A204.1 (cell line): ENCODE measurements around the gene MKRN2OS.
"Not testable (repeated sequence)": the region's sequence is repeated elsewhere in the genome, so short reads cannot be mapped to it uniquely, and the experiment has no call there.

Source experiments
- FAIRE-seq: peaks from 2 replicates; lab custom pipeline; 2012; peaks lifted over from hg19 to GRCh38; lab: Jason Lieb, UNC

MKRN2OS gene

DNA sequence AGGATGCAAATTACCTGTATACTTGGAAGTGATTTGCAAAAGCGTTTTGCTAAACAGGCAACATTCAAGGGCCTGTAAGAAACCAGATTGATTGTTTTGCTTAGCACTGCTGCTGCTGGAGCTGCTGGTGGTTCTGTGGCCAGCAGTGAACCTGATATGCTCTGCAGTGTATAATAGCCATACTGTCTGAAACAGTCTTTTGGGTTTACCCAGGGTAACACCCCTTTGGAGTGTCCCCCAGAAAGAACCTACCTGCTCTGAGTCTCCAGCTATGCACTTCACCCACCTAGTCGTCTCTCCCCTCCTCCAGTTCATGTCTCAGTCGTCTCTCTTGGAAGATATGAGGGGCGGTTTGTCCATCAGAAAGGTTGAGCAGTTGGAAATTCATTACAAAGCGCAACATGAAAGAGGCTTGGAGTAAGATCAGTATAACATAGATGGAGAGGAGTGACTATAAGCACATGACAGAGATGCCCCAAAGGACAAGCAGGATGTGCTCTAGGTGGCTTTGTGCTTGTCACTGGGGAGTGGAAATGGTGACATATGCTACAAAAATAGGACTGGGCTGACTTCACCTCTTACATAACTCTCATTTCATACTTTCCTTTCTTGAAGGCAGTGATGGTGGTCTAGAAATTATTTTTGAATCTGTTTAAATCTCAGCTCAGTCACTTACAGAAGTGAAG lies 15.3 kb upstream of the MKRN2OS start:
- no peak for FAIRE-seq

DNA sequence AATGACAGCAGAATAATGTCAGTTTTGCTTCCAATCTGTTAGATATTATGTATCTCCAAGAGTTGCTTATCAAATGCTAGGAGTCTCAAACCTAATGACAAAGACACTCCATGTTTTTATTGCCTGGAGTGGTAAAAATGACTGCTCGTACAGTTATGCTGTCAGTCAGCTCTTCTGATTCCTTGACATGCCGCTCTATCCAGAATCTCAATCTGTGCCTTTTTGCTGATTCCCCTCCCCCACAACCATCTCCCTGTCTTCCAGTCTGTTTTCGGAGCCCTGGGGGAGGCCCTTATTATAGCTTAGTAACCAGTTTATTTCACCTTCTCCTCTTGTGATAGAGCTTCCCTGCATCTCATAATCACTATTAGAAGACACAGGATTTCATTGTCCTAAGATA lies 14.2 kb upstream of the MKRN2OS start:
- no peak for FAIRE-seq

DNA sequence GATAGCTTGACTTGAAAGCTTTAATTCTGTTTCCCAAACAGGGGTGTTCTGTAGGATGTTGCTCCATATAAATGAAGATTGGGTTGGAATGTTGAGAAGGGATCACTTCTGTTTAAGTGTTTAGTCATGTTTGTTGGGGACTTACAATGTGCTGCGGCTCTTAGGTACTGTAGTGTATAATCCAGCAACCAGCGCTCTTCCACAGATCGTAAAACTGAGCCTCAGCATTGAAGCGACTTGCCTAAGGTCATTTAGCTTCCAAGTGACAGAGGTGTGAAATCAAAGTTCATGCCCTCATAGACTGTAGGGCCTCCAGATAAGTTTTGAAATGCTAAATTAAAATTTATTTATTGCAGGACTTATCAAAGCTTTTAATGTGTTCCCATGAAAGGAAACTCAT lies 13.4 kb upstream of the MKRN2OS start:
- no peak for FAIRE-seq

DNA sequence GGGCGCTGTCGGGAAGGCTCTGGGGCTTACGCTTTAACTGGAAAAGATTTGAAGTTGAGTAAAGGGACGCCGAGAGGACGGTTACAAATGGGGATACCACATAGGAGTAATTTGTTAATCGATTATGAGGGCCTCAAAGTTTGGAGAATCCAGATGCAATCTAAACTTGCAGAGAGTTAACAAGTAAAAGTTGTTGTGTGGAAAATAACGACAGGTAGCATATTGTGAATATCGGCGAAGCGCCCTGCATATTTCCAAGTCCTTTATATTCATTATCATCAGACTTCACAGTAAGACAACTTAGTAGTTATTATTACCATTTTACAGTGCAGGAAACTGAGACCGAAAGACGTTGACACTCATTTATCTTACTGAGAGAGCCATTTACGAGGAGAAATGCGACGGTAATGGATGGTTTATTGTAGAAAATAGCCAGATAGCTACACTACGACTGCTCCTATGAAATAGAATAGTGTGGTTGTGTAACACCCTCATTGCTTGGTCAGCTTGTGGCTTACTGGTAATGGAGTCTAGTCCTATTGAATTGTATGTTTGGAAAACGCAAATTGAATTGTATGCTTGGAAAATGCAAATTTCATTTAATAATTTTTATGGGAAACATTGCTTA lies 12.3 kb upstream of the MKRN2OS start:
- FAIRE-seq, result no peak

DNA sequence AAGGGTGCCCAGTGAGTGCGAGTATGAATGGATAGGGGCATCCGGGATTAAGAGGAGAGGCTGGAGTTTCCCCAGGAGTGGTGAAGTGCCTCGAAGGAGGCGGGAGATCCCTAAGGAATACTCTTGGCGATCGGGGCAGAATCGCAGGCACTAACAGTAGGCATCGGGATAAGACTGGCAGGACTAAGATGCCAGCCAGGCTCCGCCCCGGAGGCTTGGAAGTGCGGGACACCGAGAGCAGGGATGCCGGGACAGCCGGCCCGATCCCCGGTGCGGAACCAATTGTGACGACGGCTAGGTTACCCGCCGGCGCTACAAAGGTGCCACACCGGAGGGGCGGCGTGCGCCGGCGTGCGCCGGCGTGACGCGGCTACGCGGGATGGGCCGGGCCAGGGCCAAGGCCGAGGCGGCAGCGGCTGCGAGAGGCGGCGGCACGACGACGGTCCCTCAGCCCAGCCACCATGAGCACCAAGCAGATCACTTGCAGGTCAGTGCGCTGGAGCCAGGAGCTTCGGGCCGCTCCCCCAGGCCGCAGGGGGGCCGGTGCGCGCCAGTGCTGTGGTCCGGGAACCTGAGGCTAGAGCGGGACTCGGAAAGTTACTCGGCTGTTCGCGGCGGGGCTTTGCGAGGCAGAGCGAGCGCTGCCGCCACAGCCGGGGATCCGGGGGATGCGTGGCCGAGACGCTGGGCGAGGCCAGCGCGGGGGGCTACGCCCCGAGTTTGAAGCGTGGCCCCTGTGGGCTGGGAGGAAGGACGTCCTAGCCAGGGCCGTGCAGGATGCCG lies 11.6 kb upstream of the MKRN2OS start, which contains the start of gene MKRN2:
Gene MKRN2 (plus strand): TSS at position 398 of the 783 bp plus-strand sequence. CDS start 64 bp downstream, at position 462.
- FAIRE-seq, result no peak

DNA sequence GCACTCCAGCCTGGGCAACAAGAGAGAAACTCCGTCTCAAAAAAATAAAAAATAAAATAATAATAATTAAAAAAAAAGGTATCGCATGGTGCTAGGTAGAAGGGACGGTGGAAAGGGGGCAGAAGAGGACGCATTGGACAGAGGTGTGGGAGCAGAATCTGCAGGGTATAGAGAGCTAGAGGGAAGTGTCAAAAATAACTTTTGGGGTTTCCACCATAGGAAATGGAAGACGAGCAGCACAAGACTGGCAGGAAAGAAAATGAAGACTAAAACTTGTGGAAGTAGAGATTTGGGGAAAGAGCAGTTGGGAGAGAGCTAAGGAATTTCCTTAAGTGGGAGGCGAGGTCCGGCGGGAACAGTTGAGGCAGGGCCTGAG lies 11.0 kb upstream of the MKRN2OS start:
- FAIRE-seq, result no peak

DNA sequence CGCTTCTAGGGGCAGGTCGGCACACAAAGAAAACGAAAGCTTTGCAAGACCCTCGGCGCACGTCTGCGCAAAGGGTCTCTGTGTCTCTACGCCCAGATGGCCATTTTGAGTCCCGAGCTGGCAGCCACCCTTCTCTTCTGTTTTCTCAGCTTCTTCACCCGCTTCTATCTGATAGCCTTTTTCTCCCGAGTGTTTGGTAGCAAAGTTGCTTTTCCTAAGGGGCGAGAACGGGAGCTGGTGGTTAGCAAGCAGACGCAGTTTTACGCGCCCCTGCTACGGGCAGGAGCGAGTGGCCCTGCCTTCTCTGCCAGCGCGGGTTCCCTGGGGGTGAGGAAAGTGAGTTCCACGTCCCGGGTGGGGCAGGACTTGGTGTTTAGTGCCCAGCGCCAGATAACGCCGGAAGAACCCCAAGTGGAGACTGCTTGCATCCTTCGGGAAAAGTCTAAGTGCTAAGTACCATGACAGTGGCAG lies 8.7 kb upstream of the MKRN2OS start:
- FAIRE-seq, result no peak

DNA sequence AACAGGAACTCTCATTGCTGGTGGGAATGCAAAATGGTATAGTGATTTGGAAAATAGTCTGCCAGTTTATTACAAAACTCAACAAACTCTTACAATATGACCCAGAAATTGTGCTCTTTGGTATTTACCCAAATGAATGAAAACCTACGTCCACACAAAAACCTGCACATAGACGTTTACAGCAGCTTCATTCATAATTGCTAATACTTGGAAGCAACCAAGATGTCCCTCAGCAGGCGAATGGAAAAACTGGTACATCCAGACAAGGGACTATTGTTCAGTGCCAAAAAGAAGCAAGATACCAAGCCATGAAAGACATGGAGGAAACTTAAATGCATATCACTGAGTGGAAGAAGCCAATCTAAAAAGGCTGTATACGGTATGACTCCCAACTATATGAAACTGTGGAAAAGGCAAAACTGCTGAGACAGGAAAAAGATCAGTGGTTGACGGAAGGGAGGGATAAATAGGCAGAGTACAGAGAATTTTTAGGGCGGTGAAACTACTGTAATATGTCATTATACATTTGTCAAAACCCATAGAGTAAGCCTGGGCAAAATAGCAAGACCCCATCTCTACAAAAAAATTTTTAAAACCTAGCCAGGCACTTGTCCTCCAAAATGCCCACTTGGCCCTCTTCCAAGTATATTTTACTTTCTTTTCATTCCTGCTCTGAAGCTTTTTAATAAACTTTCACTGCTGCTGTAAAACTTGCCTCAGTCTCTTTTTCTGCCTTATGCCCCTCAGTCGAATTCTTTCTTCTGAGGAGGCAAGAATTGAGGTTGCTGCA lies 4.9 kb upstream of the MKRN2OS start:
- FAIRE-seq, result peak; percentile 84

DNA sequence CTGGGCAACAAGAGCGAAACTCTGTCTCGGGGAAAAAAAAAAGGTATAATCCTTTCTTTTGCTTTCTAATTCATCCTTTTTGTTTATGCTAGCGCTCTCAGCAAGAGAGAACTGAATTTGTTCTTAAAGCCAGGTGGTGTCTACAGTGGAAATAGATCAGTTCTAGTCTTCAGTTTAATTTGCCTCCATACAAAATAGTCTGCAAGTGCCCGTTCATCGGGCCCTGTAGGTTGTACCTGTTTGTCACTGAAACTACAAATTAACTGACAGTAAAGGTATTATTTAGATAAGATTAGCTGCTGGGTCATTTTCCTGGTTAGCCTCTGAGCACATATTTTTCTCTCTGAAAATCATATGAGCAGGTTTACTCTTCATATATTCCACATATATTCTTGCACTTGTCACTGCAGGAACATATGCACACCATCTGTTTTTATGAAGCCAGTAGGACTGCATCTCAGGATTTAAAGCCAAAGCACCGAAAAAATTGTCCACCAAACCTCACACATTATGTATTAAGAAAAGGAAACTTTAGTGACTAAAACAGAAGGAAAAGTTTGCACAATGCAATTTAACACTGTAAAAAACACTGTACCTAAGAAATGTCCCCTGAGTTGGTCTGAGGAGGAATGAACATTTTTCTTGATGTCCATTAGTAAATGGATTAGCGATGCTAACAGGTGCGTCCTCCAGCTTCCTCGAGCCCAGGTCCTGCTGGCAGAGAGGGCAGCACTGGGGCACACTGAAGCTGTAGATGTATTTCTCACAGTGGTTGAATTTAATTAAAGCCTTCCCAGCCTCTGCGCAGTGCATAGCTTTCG lies 437 bp downstream of the MKRN2OS start:
- no peak for FAIRE-seq

DNA sequence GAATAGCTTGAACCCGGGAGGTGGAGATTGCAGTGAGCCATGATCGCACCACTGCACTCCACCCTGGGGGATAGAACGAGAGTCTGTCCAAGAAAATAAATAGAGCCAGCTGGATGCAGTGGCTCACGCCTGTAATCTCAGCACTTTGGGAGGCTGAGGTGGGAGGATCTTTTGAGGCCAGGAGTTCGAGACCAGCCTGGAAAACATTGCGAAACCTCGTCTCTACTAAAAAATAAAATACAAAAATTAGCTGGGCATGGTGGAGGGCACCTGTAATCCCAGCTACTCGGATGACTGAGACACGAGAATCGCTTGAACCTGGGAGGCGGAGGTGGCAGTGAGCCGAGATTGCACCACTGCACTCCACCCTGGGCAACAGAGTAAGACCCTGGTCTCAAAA lies 1.8 kb downstream of the MKRN2OS start:
- FAIRE-seq, result not testable (repeated sequence)

DNA sequence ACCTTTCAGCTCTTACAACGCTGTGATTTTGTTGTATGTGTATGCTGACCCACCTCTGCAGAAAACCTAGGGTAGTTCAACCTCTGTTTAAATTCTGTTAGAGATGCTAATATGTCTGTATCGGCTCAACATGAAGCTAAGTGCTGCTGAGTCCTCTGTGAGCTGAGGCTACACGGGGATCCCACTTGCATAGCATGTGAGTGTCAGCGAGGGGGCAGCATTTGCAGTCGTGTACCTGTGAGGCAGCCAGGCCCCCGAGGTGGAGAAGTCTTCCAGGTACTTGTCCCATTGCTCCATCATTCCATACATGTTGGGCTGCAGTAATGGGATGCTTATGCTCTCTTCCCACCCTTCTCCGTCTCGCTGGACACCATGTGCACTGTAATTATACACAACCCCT lies 3.7 kb downstream of the MKRN2OS start:
- FAIRE-seq, result no peak

DNA sequence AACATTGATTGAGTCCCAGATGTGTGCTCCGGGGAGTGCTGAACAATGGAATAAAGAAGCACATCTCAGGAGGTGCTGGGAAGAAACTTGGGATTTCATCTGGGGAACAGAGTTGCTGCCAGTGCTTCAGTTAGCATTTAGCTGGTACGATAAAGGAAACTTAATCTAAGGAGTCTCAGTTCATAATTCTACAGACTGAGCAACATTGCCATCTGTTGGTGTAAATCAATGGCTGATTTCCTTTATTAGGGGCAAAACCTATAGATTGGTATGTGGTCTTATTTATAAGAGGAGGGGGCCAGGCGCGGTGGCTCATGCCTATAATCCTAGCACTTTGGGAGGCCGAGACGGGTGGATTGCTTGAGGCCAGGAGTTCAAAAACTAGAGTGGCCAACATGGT lies 8.9 kb downstream of the MKRN2OS start:
- FAIRE-seq, result no peak

DNA sequence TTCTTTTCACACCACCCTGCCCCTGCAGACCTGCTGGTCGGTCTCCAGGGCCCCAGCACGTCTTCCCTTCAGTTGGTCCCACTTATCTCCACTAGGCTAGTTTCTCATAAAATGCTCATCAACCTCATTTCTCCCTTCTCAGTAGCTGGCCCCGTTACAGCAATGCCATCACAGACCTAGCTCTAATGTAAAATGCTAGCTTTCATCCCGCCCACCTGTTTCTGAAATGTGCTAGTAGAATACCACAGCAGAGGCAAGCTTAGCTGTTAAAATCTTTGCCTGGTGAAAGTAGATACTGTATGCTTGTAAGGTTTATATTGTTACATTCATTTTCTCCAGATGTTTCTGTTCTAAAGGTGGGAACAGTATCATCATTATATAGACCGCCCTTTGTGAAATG lies 13.1 kb downstream of the MKRN2OS start:
- FAIRE-seq, result no peak

DNA sequence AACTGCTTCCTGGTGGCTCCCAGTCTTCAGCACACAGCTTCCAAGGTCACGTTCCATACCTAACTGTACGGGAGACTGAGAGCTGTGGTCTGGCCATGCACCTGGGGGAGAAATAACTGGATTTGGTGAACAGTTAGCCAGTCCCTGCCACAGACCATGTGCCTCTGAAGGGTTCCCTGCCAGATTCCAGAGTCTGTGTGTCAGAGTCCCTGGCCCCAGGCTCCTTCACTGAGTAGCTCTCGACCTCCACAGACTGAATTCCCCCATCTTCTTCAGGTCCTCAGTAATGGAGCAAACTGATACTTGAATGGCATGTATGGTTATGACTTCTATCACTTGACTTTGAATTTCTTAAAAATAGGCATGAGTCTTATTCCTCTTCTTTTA lies 17.5 kb downstream of the MKRN2OS start:
- FAIRE-seq, result no peak

DNA sequence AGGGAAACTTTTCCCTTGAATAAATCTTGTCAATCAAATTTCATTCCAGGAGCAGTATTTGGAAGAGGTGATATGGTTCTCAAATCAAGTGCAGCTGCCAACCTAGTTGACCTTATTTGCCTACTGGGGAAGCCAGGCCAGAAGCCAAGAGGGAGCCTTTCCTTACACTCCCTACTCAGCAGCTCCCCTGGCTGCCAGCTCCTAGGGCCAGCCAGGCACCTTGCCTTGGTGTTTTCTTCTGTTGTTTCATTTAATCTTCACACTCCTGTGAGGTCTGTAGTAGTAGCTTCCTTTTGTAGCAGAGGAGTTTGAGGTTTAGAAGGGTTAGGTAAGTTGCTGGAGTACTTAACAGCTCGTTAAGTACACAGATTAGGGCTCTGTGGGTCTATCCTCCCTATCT lies 22.6 kb downstream of the MKRN2OS start:
- FAIRE-seq, result no peak

DNA sequence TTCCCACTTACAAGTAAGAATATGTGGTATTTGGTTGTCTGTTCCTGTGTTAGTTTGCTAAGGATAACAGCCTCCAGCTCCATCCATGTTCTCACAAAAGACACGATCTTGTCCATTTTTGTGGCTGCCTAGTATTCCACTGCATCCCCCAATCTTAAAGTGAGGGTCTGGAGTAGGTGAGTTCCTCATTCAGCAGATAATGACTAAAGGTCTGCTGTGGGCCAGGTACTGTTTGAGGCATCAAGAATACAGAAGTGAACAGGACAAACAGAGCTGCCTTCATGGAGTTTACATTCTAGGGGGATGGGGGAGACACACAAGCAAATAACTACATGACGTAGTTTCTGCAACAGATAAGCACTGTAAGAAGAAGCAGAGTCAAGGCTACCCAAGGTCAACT lies 24.3 kb downstream of the MKRN2OS start:
- no peak for FAIRE-seq

DNA sequence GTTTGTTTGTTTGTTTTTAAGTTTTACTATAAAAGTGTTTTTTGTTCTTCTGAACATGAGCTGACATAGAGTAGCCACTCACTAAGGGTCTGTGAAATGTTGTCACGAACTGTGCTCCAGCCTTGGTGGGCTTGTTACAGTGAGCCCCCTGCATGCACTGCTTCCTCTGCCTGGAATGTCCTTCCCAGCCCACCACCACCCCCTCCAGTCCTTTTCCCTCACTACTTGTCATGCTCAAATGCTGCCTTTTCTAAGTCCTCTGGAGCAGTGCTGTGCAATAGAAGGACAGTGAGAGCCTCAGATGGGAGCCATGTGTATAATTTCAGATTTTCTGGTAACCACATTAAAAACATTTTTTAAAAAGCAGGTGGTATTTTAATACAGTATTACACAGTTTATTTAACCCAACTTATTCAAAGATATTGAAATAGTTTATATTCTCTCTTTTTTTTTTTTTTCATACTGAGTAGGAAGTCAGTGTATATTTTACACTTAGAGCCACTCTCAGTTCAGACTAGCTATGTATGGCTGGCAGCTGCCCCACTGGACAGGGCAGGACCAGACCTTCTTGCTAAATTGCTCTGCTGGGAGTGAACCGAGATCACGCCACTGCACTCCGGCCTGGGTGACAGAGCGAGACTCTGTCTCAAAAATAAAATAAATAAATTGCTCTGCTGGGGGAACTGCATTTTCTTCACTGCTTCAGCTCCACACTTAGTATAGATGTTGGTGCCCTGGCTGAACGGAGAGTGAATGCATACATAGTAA lies 26.9 kb downstream of the MKRN2OS start:
- FAIRE-seq, result no peak

DNA sequence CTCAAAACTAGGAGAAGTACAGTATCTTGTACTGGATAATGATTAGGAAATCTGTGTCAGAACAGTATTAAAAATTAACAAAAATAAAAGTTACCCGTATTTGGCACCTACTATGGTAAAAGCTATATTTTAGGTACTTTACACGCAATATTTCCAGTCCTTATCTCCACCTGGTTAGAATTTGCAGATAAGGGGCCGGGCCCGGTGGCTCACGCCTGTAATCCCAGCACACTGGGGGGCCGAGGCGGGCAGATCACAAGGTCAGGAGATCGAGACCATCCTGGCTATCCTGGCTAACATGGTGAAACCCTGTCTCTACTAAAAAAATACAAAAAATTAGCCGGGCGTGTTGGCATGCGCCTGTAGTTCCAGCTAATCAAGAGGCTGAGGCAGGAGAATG lies 28.4 kb downstream of the MKRN2OS start:
- no peak for FAIRE-seq

DNA sequence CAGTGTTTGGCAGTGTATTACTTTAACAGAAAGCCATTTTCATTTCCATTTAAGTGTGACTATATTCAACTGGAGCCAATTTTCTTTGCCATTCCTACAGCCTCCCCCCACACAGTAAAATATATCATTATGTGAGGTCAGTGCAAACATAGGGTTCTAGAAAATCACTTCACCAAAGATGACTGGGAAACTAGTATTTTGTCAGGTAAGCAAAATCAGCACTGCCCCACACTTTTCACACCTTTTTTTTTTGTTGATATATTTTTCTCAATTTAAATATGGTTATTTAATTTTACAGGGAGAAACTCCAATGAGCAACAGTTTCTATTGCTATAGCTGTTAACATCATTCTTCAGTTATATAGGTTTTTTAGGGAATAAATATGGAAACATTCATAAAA lies 29.7 kb downstream of the MKRN2OS start:
- no peak for FAIRE-seq

DNA sequence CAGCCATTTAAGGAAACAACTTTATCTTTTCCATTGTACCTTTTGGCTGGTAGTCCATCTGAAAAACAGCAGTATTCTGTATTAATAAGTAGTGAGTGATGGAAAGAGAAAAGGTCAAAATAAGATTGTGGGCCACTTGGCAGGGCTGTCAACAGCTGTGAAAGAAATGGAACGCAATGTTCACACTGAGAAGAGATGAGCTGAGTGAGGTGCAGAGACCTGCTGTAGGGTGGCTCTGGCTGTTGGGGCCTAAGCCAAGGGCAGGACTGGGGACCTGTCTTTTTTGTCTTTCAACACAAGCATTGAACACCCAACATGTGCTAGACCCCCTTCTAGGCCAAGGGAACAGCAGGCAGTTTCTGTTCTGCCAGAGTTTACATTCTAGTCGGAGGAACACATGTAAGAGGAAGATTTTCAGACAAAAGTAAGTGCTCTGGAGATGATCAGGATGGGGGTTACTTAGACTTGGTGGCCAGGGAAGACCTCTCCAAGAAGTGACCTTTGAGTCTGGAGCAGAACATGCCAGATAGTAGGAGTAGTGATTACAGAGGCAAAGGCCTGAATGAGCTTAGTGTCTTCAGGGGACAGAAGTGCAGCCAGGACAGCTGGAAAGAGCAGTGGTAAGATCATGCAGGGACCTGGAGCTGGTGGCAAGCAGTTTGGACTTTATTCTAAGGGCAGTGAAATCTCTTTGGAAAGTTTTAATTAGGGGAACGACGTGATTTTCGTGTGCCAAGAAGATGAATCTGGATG lies 31.4 kb downstream of the MKRN2OS start:
- no peak for FAIRE-seq
